Neutrophil (primary cell): ENCODE measurements around the gene MMRN2.

Experiments used
- H3K27ac ChIP-seq: fragments of 200-600 bp; sonication (generic); 2 replicates; pipeline ENCODE4 v1.5.1; 2016; ENCODE audit warnings: mild to moderate bottlenecking, moderate library complexity
- H3K27me3 ChIP-seq: fragments of 200-600 bp; sonication (generic); 2 replicates; pipeline ENCODE4 v1.6.0; 2016; ENCODE audit warnings: mild to moderate bottlenecking
- H3K36me3 ChIP-seq: fragments of 200-600 bp; sonication (generic); 2 replicates; pipeline ENCODE4 v1.5.1; 2017
- H3K4me1 ChIP-seq, 2 experiments: fragments of 200-600 bp in 1 of 2; sonication (generic) in 1 of 2; 1 replicate in 1 of 2; 2 replicates in 1 of 2; pipeline versions ENCODE4 v1.5.1 to v1.6.1; 2013 to 2016; ENCODE audit warnings: low read depth in 1 of 2, low read length in 1 of 2, mild to moderate bottlenecking in 1 of 2, moderate library complexity in 1 of 2; ENCODE audit not compliant: control insufficient read depth in 1 of 2, insufficient read depth in 1 of 2
- H3K4me3 ChIP-seq, 2 experiments: fragments of 200-600 bp in 1 of 2; sonication (generic) in 1 of 2; 1 replicate in 1 of 2; 2 replicates in 1 of 2; pipeline ENCODE4 v1.5.1; 2013 to 2016; ENCODE audit warnings: low read depth in 1 of 2, low read length in 1 of 2, mild to moderate bottlenecking in 1 of 2, moderate library complexity in 1 of 2
- H3K9me3 ChIP-seq: fragments of 200-600 bp; sonication (generic); 2 replicates; pipeline ENCODE4 v1.5.1; 2016
- TF ChIP-seq, protein P1 (sequence below): fragments of 200-600 bp; sonication (generic); IDR thresholded peaks from 2 replicates; pipeline ENCODE4 v1.5.1; 2016; ENCODE audit warnings: antibody characterized with exemption

The MMRN2 gene

GRCh38 chr10:86962136-86962980, 4.9 kb upstream of the MMRN2 start:
- Histone ChIP-seq H3K27ac (no peak overlapping the region), H3K36me3 (no peaks in the 10 kb centered on the region), H3K4me3 (no peak overlapping the region), H3K27me3 (peaks cover 46% of the 10 kb centered on the region), H3K4me1 (no peaks in the 10 kb centered on the region), H3K9me3 (no peaks in the 10 kb centered on the region)
- TF ChIP-seq, protein P1, sequence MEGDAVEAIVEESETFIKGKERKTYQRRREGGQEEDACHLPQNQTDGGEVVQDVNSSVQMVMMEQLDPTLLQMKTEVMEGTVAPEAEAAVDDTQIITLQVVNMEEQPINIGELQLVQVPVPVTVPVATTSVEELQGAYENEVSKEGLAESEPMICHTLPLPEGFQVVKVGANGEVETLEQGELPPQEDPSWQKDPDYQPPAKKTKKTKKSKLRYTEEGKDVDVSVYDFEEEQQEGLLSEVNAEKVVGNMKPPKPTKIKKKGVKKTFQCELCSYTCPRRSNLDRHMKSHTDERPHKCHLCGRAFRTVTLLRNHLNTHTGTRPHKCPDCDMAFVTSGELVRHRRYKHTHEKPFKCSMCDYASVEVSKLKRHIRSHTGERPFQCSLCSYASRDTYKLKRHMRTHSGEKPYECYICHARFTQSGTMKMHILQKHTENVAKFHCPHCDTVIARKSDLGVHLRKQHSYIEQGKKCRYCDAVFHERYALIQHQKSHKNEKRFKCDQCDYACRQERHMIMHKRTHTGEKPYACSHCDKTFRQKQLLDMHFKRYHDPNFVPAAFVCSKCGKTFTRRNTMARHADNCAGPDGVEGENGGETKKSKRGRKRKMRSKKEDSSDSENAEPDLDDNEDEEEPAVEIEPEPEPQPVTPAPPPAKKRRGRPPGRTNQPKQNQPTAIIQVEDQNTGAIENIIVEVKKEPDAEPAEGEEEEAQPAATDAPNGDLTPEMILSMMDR, result no peak

GRCh38 chr10:86961481-86962091, 4.2 kb upstream of the MMRN2 start:
- Histone ChIP-seq H3K27ac (no peak overlapping the region), H3K27me3 (peaks cover 46% of the 10 kb centered on the region), H3K4me1 (no peaks in the 10 kb centered on the region), H3K4me3 (no peak overlapping the region), H3K36me3 (no peaks in the 10 kb centered on the region), H3K9me3 (no peaks in the 10 kb centered on the region)
- TF ChIP-seq, protein P1, result no peak

DNA sequence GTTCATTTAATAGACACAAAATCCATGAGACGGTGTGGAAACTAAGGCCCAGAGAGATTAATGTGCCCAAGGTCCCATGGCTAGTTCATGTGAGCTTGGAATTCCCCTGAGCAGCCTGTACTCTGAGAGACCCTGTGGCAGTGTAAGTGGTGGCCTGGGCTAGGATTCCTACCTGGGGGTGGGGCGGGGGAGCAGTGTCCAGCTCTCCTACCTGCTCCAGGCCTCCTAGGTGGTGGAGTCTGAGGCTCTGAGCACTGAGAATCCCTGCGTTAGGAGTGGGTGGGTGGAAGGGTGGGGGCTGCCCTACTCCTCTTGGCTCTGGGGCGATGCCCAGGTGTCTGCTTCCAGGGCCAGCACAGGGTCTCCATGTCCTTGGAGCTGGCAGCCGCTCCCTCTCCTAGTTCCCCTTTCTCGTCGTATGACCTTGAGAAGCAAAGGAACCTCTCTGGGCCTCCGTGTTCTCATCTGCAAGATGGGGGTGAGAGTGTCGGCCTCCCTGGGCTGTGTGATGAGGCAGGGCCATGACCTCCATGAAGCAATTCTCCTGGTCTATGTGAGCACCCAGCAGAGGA, 3.5 kb upstream of the MMRN2 start:
- no peaks in the 10 kb centered on the region for H3K4me1 ChIP-seq
- no peak overlapping the region for H3K4me3 ChIP-seq
- no peak overlapping the region for H3K27ac ChIP-seq
- H3K27me3 ChIP-seq, result peaks cover 41% of the 10 kb centered on the region
- no peaks in the 10 kb centered on the region for H3K9me3 ChIP-seq
- TF ChIP-seq, protein P1, result no peak
- H3K36me3 ChIP-seq, result no peaks in the 10 kb centered on the region

GRCh38 chr10:86960003-86960862, 2.8 kb upstream of the MMRN2 start:
- no peak overlapping the region for H3K27ac ChIP-seq
- TF ChIP-seq, protein P1, result no peak

GRCh38 chr10:86959737-86960002, 2.3 kb upstream of the MMRN2 start:
- H3K36me3 ChIP-seq, result no peaks in the 10 kb centered on the region
- TF ChIP-seq, protein P1, result no peak
- no peaks in the 10 kb centered on the region for H3K9me3 ChIP-seq
- no peak overlapping the region for H3K4me3 ChIP-seq
- H3K4me1 ChIP-seq, result no peaks in the 10 kb centered on the region
- H3K27me3 ChIP-seq, result peaks cover 36% of the 10 kb centered on the region
- H3K27ac ChIP-seq, result no peak overlapping the region

More at GRCh38 chr10:86960003-86960862, 2.8 kb upstream of the MMRN2 start:
- Histone ChIP-seq H3K4me3 (no peak overlapping the region), H3K9me3 (no peaks in the 10 kb centered on the region), H3K4me1 (no peaks in the 10 kb centered on the region), H3K27me3 (peaks cover 36% of the 10 kb centered on the region), H3K36me3 (no peaks in the 10 kb centered on the region)
